Fibroblast of lung (primary cell): ENCODE measurements around the gene PIK3AP1. TPM values are rescaled to one million over a fixed set of nuclear protein-coding genes. Genes with fewer than 3 reads are reported as not detected.
"Not testable (repeated sequence)": the region's sequence is repeated elsewhere in the genome, so short reads cannot be mapped to it uniquely, and the experiment has no call there.

Experiments
- DNase-seq, 2 donors: peaks; one replicate each; pipeline versions ENCODE4 v3.0.0 to v3.0.0-alpha.2; 2010; ENCODE audit warnings: low read depth in 2 of 2
- H2AFZ ChIP-seq: 2 replicates; pipeline ENCODE4 v1.5.1; 2012; ENCODE audit warnings: low read length, control low read depth, inconsistent platforms
- H3K27ac ChIP-seq: 2 replicates; pipeline ENCODE4 v1.5.1; 2011; ENCODE audit warnings: low read length, control low read depth; ENCODE audit not compliant: insufficient read depth
- H3K27me3 ChIP-seq: 2 replicates; pipeline ENCODE4 v1.5.1; 2011; ENCODE audit warnings: mild to moderate bottlenecking, low read length; ENCODE audit not compliant: control insufficient read depth, insufficient read depth
- H3K36me3 ChIP-seq: 2 replicates; pipeline ENCODE4 v1.5.1; 2011; ENCODE audit warnings: low read length; ENCODE audit not compliant: control insufficient read depth, insufficient read depth
- H3K4me1 ChIP-seq: 2 replicates; pipeline ENCODE4 v1.5.1; 2011; ENCODE audit warnings: low read length; ENCODE audit not compliant: control insufficient read depth, insufficient read depth; ENCODE audit errors: extremely low read depth
- H3K4me2 ChIP-seq: 2 replicates; pipeline ENCODE4 v1.5.1; 2011; ENCODE audit warnings: low read length, control low read depth; ENCODE audit not compliant: insufficient read depth; ENCODE audit errors: extremely low read depth
- H3K4me3 ChIP-seq, 4 experiments: fragments of 200-600 bp in 1 of 4; sonication (generic) in 1 of 4; replicated peaks in 1 of 4; 2 replicates each; pipeline ENCODE4 v1.5.1; 2011 to 2016; ENCODE audit warnings: low read length in 4 of 4, low read depth in 3 of 4, mild to moderate bottlenecking in 3 of 4, control low read depth in 2 of 4, inconsistent platforms in 1 of 4, mixed read lengths in 1 of 4; ENCODE audit not compliant: insufficient read depth in 1 of 4; ENCODE audit errors: control extremely low read depth in 1 of 4
- H3K79me2 ChIP-seq: 2 replicates; pipeline ENCODE4 v1.5.1; 2012; ENCODE audit warnings: mild to moderate bottlenecking, low read length, inconsistent platforms; ENCODE audit not compliant: control insufficient read depth, insufficient read depth
- H3K9ac ChIP-seq: 2 replicates; pipeline ENCODE4 v1.5.1; 2011; ENCODE audit warnings: mild to moderate bottlenecking, low read length, control low read depth; ENCODE audit not compliant: insufficient read depth
- H3K9me3 ChIP-seq: 2 replicates; pipeline ENCODE4 v1.5.1; 2012; ENCODE audit warnings: low read depth, low read length; ENCODE audit not compliant: control insufficient read depth, insufficient read depth
- H4K20me1 ChIP-seq: 2 replicates; pipeline ENCODE4 v1.5.1; 2011; ENCODE audit warnings: low read length; ENCODE audit not compliant: control insufficient read depth, insufficient read depth; ENCODE audit errors: extremely low read depth
- EZH2 ChIP-seq: IDR thresholded peaks from 2 replicates; pipeline ENCODE4 v1.5.1; 2012; ENCODE audit warnings: low read length, control low read depth, mild to moderate bottlenecking; ENCODE audit errors: missing control alignments
- polyA plus RNA-seq, 2 donors: library from polyadenylated mRNA; depleted of rRNA in 1 of 2; stranded (reverse) in 1 of 2; unstranded in 1 of 2; fragments of >200 nt; gene quantifications; 2 replicates each; pipeline ENCODE4 v1.2.1, GENCODE V29; 2011 to 2012; ENCODE audit warnings: missing spikeins in 1 of 2
- total RNA-seq: library from RNA; depleted of rRNA; stranded (reverse); fragments of >200 nt; gene quantifications from 2 replicates; pipeline ENCODE4 v1.2.1, GENCODE V29; 2014
- TF ChIP-seq, protein P1 (sequence below), 2 donors: IDR thresholded peaks in 1 of 2; conservative IDR thresholded peaks in 1 of 2; 1 replicate in 1 of 2; 2 replicates in 1 of 2; pipeline ENCODE4 v1.5.1; 2011 to 2012; ENCODE audit warnings: low read length in 2 of 2, control low read depth in 1 of 2, inconsistent platforms in 1 of 2, low read depth in 1 of 2, mild to moderate bottlenecking in 1 of 2

The PIK3AP1 gene
- total and polyA plus RNA-seq, 2 donors (not counting 1 experiment from before 2014, with no cell fraction given): 0.17 to 0.24 TPM

GRCh38 chr10:96740579-96741281 is 20.4 kb upstream of the PIK3AP1 start:
- Histone ChIP-seq H3K4me3 (no peak overlapping the region), H3K27me3 (no peaks in the 10 kb centered on the region), H3K27ac (no peak overlapping the region), H4K20me1 (no peaks in the 10 kb centered on the region), H2AFZ (no peak overlapping the region), H3K4me2 (no peak overlapping the region), H3K9me3 (no peaks in the 10 kb centered on the region), H3K36me3 (no peaks in the 10 kb centered on the region), H3K4me1 (no peaks in the 10 kb centered on the region), H3K79me2 (no peaks in the 10 kb centered on the region), H3K9ac (no peak overlapping the region)
- no peak for DNase-seq
- TF ChIP-seq, protein P1, sequence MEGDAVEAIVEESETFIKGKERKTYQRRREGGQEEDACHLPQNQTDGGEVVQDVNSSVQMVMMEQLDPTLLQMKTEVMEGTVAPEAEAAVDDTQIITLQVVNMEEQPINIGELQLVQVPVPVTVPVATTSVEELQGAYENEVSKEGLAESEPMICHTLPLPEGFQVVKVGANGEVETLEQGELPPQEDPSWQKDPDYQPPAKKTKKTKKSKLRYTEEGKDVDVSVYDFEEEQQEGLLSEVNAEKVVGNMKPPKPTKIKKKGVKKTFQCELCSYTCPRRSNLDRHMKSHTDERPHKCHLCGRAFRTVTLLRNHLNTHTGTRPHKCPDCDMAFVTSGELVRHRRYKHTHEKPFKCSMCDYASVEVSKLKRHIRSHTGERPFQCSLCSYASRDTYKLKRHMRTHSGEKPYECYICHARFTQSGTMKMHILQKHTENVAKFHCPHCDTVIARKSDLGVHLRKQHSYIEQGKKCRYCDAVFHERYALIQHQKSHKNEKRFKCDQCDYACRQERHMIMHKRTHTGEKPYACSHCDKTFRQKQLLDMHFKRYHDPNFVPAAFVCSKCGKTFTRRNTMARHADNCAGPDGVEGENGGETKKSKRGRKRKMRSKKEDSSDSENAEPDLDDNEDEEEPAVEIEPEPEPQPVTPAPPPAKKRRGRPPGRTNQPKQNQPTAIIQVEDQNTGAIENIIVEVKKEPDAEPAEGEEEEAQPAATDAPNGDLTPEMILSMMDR (conservative IDR thresholded peaks at IDR 0.05 in 1 of 2, IDR thresholded peaks at IDR 0.05 in 1 of 2; ENCODE audit: low read depth in 1 of 2, low read length in 2 of 2): no peak
- no peak for TF ChIP-seq EZH2

DNA sequence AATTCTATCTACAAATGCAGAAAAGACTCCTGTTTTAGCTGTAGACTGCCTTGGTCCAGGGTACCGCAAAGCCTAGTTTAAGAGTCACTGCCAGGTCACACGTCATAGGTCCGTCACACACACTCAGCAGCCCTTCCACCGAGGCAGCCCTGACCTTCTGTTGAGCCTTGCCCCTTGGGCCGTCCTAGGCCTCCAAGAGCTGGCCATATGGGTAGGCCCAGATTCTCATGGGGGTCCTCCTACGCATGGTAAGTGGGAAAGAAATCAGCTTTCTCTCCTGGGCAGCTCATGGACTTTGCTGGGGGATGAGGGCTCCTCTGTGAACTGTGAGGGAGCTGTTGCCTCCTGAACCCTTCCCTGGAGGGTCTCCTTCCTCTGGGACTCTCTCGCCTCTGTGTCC is 19.8 kb upstream of the PIK3AP1 start:
- H4K20me1 ChIP-seq: no peaks in the 10 kb centered on the region
- H3K27ac ChIP-seq: no peak overlapping the region
- no peak for DNase-seq
- H3K4me3 ChIP-seq: no peak overlapping the region
- H3K36me3 ChIP-seq: no peaks in the 10 kb centered on the region
- no peak overlapping the region for H2AFZ ChIP-seq
- no peaks in the 10 kb centered on the region for H3K4me1 ChIP-seq
- H3K4me2 ChIP-seq: no peak overlapping the region
- H3K27me3 ChIP-seq: no peaks in the 10 kb centered on the region
- H3K79me2 ChIP-seq: no peaks in the 10 kb centered on the region
- H3K9me3 ChIP-seq: no peaks in the 10 kb centered on the region
- H3K9ac ChIP-seq: no peak overlapping the region
- TF ChIP-seq, protein P1 (conservative IDR thresholded peaks at IDR 0.05 in 1 of 2, IDR thresholded peaks at IDR 0.05 in 1 of 2; ENCODE audit: low read depth in 1 of 2, low read length in 2 of 2): no peak
- no peak for TF ChIP-seq EZH2

GRCh38 chr10:96737307-96737902 is 17.1 kb upstream of the PIK3AP1 start:
- not testable (repeated sequence) for H3K4me1 ChIP-seq, H3K4me3 ChIP-seq, H3K36me3 ChIP-seq, DNase-seq, H3K9me3 ChIP-seq, H4K20me1 ChIP-seq, H3K9ac ChIP-seq, H3K27me3 ChIP-seq, H3K27ac ChIP-seq, H3K4me2 ChIP-seq, H2AFZ ChIP-seq, H3K79me2 ChIP-seq
